Astrocyte of the cerebellum (primary cell): Measurements from ENCODE around the gene CBX1.
"Not testable (repeated sequence)": the region's sequence is repeated elsewhere in the genome, so short reads cannot be mapped to it uniquely, and the experiment has no call there.

Source experiments
- DNase-seq: peaks from one replicate; pipeline ENCODE4 v3.0.0-alpha.2; 2011; ENCODE audit warnings: low read depth
- H3K4me3 ChIP-seq: 2 replicates; pipeline ENCODE4 v1.5.1; 2011; ENCODE audit warnings: mild to moderate bottlenecking, low read depth, low read length, moderate library complexity
- in situ Hi-C: cut with HindIII; loops from 2 replicates; pipeline ENCODE4 v1.10.0; 2017; ENCODE audit warnings: low sequenced_read_pairs
- TF ChIP-seq, protein P1 (sequence below): IDR thresholded peaks from 2 replicates; pipeline ENCODE4 v1.5.1; 2012; ENCODE audit warnings: low read length, low read depth, moderate library complexity, mild to moderate bottlenecking; ENCODE audit errors: missing control alignments

The CBX1 gene

DNA sequence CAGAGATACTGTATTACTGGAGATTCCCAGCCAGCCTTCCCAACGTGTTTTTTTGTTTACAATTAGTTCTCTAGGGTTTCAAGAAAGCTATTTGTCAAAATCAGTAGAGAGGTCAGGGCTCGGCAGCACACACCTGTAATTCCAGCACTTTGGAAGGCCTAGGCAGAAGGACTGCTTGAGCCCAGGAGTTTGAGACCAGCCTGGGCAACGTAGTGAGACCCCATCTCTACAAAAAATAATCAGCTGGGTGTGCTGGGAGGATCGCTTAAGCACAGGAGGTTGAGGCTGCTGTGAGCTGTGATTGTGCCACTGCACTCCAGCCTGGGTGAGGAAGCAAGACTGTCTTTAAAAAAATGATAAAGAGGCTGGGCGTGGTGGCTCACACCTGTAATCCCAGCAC lies 19.4 kb downstream of the CBX1 start:
- TF ChIP-seq, protein P1, sequence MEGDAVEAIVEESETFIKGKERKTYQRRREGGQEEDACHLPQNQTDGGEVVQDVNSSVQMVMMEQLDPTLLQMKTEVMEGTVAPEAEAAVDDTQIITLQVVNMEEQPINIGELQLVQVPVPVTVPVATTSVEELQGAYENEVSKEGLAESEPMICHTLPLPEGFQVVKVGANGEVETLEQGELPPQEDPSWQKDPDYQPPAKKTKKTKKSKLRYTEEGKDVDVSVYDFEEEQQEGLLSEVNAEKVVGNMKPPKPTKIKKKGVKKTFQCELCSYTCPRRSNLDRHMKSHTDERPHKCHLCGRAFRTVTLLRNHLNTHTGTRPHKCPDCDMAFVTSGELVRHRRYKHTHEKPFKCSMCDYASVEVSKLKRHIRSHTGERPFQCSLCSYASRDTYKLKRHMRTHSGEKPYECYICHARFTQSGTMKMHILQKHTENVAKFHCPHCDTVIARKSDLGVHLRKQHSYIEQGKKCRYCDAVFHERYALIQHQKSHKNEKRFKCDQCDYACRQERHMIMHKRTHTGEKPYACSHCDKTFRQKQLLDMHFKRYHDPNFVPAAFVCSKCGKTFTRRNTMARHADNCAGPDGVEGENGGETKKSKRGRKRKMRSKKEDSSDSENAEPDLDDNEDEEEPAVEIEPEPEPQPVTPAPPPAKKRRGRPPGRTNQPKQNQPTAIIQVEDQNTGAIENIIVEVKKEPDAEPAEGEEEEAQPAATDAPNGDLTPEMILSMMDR, result no peak
- no peak for DNase-seq
- in situ Hi-C loops, result loop anchor here (5.0 kb wide), 1 partner anchor 50 kb away; no protein-coding TSS in a partner anchor
- H3K4me3 ChIP-seq, result no peak overlapping the region

DNA sequence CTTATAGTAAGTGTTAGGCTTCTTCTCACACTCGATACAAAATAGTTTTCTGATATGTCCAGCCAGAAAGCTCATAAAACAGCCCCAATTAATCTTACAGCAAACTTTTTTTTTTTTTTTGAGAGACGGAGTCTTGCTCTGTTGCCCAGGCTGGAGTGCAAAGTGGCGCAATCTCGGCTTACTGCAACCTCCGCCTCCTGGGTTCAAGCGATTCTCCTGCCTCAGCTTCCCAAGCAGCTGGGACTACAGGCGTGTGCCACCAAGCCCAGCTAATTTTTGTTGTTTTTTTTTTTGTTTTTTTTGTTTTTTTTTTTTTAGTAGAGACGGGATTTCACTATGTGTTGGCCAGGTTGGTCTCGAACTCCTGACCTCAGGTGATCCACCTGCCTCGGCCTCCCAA lies 24.1 kb downstream of the CBX1 start:
- DNase-seq, H3K4me3 ChIP-seq, in situ Hi-C loops: not testable (repeated sequence)

DNA sequence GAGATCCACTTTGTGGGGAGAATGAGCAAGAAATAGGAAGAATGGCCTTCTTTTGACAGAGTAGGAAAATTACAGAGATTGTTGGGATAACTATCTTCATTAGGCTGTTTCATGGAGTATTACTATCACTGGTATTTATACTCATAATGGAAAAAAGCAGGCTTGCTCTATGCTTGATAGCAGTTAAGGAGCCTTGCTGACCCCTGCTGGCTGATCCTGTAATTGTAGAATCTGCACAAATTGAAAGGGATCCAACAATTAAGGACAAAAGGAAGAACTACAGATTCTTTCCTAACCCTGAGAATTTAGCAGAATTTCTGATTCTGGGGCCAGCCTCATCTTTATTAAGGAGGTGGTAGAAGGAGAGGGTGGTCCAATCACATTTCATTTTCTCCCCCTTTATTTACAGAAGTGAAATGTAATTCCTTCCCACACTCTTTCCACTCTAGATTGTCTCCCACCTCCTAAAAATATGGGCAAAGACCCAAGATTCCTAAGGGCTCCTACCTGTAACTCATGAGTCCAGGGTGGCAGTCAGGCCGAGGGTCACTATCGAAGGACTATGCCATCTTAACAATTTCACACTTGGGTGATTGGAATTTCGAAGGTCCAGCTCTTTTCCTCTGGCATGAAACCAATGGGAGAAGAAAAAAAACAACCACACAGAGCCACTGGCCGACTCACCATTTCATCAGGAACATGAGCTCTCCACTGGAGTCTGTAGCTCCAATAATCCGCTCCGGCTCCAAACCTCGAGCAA lies 26.8 kb downstream of the CBX1 start:
- TF ChIP-seq, protein P1, result peak; percentile 74
- in situ Hi-C loops, result no loop called here
- H3K4me3 ChIP-seq, result no peak overlapping the region
- peak; percentile 78 for DNase-seq

DNA sequence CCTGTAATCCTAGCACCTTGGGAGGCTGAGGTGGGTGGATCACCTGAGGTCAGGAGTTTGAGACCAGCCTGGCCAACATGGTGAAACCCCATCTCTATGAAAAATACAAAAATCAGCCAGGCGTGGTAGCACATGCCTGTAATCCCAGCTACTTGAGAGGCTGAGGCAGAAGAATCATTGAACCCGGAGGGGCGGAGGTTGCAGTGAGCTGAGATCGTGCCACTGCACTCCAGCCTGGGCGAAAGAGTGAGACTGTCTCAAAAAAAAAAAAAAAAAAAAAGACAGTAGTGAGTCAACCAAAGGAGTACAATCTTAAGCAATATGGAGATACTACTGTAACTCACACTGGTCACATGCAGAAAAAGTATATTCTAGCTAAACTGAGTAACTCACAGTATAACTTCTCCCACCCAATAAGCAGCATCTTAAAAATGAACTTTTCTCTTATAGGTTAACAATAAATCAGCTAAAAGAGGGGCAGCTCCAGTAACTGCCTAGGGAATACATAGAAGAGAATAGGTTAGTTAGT lies 27.6 kb downstream of the CBX1 start:
- DNase-seq, H3K4me3 ChIP-seq, in situ Hi-C loops: not testable (repeated sequence)

DNA sequence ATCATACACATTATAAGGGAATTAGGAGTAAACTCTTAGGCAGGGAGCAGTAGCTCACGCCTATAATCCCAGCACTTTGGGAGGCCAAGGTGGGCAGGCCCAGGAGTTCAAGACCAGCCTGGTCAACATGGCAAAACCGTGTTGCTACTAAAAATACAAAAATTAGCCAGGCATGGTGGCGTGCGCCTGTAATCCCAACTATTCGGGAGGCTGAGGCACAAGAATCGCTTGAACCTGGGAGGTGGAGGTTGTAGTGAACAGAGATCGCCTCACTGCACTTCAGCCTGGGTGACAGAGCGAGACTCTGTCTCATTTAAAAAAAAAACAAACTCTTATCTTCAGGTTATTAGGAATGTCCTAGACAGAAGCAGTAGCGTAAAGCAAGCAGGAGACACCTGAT lies 28.5 kb downstream of the CBX1 start:
- H3K4me3 ChIP-seq, in situ Hi-C loops, DNase-seq: not testable (repeated sequence)

DNA sequence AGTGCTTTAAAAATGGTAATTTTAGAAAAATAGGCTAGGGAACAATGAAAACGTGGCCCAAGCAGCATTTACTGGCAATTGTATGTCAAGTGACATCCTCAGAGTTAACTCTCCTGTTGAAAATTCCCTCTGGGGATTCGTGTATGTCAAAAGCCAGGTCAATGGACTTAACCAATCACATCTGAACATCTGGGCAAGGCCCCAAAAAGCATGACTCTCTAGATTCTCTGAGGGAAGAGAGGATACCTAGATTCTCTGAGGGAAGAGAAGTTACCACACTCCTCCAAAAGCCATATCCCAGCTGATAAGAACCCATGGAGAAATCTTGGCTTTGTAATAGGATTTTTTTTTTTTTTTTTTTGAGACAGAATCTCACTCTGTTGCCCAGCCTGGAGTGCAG lies 29.6 kb downstream of the CBX1 start:
- in situ Hi-C loops, result no loop called here
- TF ChIP-seq, protein P1, result no peak
- H3K4me3 ChIP-seq, result no peak overlapping the region
- no peak for DNase-seq

DNA sequence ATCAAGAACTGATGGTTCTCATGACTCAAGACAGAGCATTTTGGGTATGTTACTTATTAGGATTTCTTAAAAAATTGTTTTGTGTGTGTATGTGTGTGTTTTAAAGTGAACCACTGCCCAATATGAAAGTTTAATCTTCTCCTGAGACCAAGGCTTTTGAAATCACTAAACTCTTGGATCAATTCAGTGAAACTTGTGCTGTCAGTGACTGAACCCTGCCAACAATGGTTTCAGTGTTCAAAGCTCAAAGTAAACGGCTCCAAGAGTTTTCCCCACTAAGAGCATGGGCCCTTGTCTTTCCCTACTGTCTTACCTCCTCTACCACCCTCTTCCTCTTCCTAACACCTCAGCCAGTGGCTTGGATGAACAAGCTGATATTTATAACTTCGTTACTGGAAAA lies 31.1 kb downstream of the CBX1 start:
- no peak for DNase-seq
- in situ Hi-C loops, result no loop called here
- H3K4me3 ChIP-seq, result no peak overlapping the region
- TF ChIP-seq, protein P1, result no peak

DNA sequence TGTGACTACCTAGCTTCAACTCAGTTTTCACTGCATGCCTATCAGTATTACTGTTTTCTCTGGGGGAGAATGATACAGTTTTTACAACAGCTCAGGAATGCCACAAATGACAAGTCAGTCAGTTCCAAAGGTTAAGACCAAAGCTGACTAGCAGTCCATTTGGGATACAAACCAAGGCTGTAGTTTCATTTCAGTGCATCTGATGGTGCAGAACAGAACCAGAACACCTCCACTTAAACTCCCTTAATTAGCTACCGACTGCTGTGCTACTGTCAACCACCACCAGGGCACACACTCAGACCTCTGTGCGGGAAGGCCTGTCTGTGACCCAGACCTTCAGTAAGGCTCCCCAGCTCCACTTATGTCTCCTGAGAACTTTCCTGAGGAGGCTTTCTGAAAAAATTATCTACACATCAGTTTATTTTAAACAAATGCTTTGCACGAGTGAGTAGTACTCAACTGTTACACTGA lies 32.8 kb downstream of the CBX1 start:
- TF ChIP-seq, protein P1, result peak; percentile 58
- H3K4me3 ChIP-seq, result no peak overlapping the region
- in situ Hi-C loops, result no loop called here
- DNase-seq, result no peak

DNA sequence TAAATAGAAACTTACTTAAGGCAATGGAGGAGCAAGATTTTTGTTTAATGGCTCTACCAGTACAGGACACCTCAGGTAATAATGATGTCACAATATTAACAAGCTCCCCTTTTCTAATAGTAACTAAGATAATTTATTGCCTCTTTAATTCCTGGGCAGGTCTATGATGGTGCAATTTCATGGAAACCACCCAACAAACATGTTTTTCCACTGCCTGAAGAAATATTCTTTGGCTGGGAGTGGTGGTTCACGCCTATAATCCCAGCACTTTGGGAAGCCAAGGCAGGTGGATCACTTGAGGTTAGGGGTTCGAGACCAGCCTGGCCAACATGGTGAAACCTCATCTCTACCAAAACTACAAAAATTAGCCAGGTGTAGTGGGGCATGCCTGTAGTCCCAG lies 33.5 kb downstream of the CBX1 start:
- H3K4me3 ChIP-seq, in situ Hi-C loops, DNase-seq: not testable (repeated sequence)
